HG03439 (cell line): ENCODE measurements around the gene IRGQ.
"Not testable (repeated sequence)": the region's sequence is repeated elsewhere in the genome, so short reads cannot be mapped to it uniquely, and the experiment has no call there.

ENCODE experiments used
- ATAC-seq: cut with Tn5 transposase; IDR thresholded peaks from one replicate; pipeline ENCODE4 v1.9.1; 2021; ENCODE audit warnings: mild to moderate bottlenecking, moderate library complexity; ENCODE audit not compliant: unreplicated experiment

The IRGQ gene

GRCh38 chr19:43624933-43625332, 29.0 kb upstream of the IRGQ start:
- ATAC-seq = no peak

- no peak for ATAC-seq
Observed at GRCh38 chr19:43623889-43624670, 28.1 kb upstream of the IRGQ start.

GRCh38 chr19:43622956-43623355, 27.0 kb upstream of the IRGQ start:
- no peak for ATAC-seq

- no peak for ATAC-seq
Observed at GRCh38 chr19:43622070-43622469, 26.1 kb upstream of the IRGQ start.

GRCh38 chr19:43620061-43621001, 24.4 kb upstream of the IRGQ start:
- peak; percentile 4 for ATAC-seq

GRCh38 chr19:43619262-43620060, 23.5 kb upstream of the IRGQ start, which contains the start of gene ZNF428:
Gene ZNF428, minus strand, starts transcription at chr19:43619629. Its CDS starts 5,325 bp downstream, at chr19:43614304.
- ATAC-seq = peak; percentile 82

- ATAC-seq = peak; percentile 17
Observed at GRCh38 chr19:43618921-43619261, 23.0 kb upstream of the IRGQ start.

- ATAC-seq = no peak
Observed at GRCh38 chr19:43616954-43617353, 21.0 kb upstream of the IRGQ start.

- ATAC-seq = no peak
Observed at GRCh38 chr19:43616306-43616705, 20.4 kb upstream of the IRGQ start.

GRCh38 chr19:43612374-43612773, 16.4 kb upstream of the IRGQ start:
- no peak for ATAC-seq

- no peak for ATAC-seq
Observed at GRCh38 chr19:43611788-43612187, 15.9 kb upstream of the IRGQ start, which contains the start of gene SRRM5. Gene SRRM5, plus strand, starts transcription at chr19:43612088. Its CDS starts 34 bp downstream, at chr19:43612122.

GRCh38 chr19:43610493-43610892, 14.6 kb upstream of the IRGQ start:
- no peak for ATAC-seq

- no peak for ATAC-seq
Observed at GRCh38 chr19:43609872-43610271, 13.9 kb upstream of the IRGQ start.

- ATAC-seq = no peak
Observed at GRCh38 chr19:43607238-43608205, 11.6 kb upstream of the IRGQ start.

GRCh38 chr19:43606569-43607229, 10.8 kb upstream of the IRGQ start:
- no peak for ATAC-seq

GRCh38 chr19:43605875-43606568, 10.1 kb upstream of the IRGQ start:
- ATAC-seq = no peak

GRCh38 chr19:43600326-43600725, 4.4 kb upstream of the IRGQ start:
- ATAC-seq = not testable (repeated sequence)

GRCh38 chr19:43599635-43600295, 3.8 kb upstream of the IRGQ start:
- ATAC-seq = no peak
